HepG2 (cell line): Measurements from ENCODE around the gene CTDSP1. TPM values are rescaled to one million over a fixed set of nuclear protein-coding genes. Genes with fewer than 3 reads are reported as not detected.
A peak's percentile ranks its signal among the peaks of the same experiment; 100 is the strongest.

Experiments
- CC2D1A ChIP-seq: sonication (generic); formaldehyde crosslinking; IDR thresholded peaks from 2 replicates; pipeline ENCODE4 v1.8.1; 2023; ENCODE audit warnings: mild to moderate bottlenecking, missing genetic modification reagents
- CENPBD1 ChIP-seq: sonication (generic); formaldehyde crosslinking; IDR thresholded peaks from 2 replicates; pipeline ENCODE4 v1.8.0; 2022; ENCODE audit warnings: missing genetic modification reagents, low read depth, mild to moderate bottlenecking, borderline replicate concordance
- EP300 ChIP-seq, 3 experiments: sonication (generic) in 1 of 3; formaldehyde crosslinking in 1 of 3; IDR thresholded peaks; 2 replicates each; pipeline versions ENCODE4 v1.5.1 to v1.6.1; 2011 to 2020; ENCODE audit warnings: low read depth in 2 of 3, low read length in 2 of 3, borderline replicate concordance in 1 of 3, improper control_type of control experiment in 1 of 3, mild to moderate bottlenecking in 1 of 3, missing genetic modification reagents in 1 of 3, moderate library complexity in 1 of 3
- HMG20B ChIP-seq: conservative IDR thresholded peaks from 2 replicates; pipeline ENCODE4 v1.6.1; 2016; ENCODE audit warnings: missing genetic modification reagents, missing compliant biosample characterization
- HNF4A ChIP-seq: sonication (generic); formaldehyde crosslinking; IDR thresholded peaks from 2 replicates; pipeline ENCODE4 v1.4.0; 2020; ENCODE audit warnings: missing genetic modification reagents
- KDM5B ChIP-seq: sonication (generic); formaldehyde crosslinking; IDR thresholded peaks from 2 replicates; pipeline ENCODE4 v1.4.0; 2020; ENCODE audit warnings: missing genetic modification reagents, mild to moderate bottlenecking, borderline replicate concordance
- NFYB ChIP-seq: sonication (generic); formaldehyde crosslinking; IDR thresholded peaks from 2 replicates; pipeline ENCODE4 v1.4.0; 2020; ENCODE audit warnings: missing genetic modification reagents
- NONO ChIP-seq, 2 experiments: fragments of 450-650 bp in 1 of 2; sonication (generic) in 1 of 2; formaldehyde crosslinking in 1 of 2; IDR thresholded peaks in 1 of 2; conservative IDR thresholded peaks in 1 of 2; 2 replicates each; pipeline versions ENCODE4 v1.6.1 to v1.8.0; 2017 to 2022; ENCODE audit warnings: mild to moderate bottlenecking in 1 of 2, missing genetic modification reagents in 1 of 2, moderate library complexity in 1 of 2
- SIN3B ChIP-seq: fragments of 150-350 bp; IDR thresholded peaks from 2 replicates; pipeline ENCODE4 v1.6.1; 2014; ENCODE audit warnings: low read length
- TAF1 ChIP-seq: sonication (generic); formaldehyde crosslinking; IDR thresholded peaks from 2 replicates; pipeline ENCODE4 v1.4.0; 2020; ENCODE audit warnings: missing genetic modification reagents
- ZKSCAN1 ChIP-seq: fragments of 150-350 bp; IDR thresholded peaks from 2 replicates; pipeline ENCODE4 v1.6.1; 2014; ENCODE audit warnings: low read length
- ZNF121 ChIP-seq: sonication (generic); formaldehyde crosslinking; IDR thresholded peaks from 2 replicates; pipeline ENCODE4 v1.5.0; 2020; ENCODE audit warnings: mild to moderate bottlenecking, missing genetic modification reagents
- ZNF251 ChIP-seq: sonication (generic); formaldehyde crosslinking; IDR thresholded peaks from 2 replicates; pipeline ENCODE4 v1.9.0; 2021; ENCODE audit warnings: mild to moderate bottlenecking, missing genetic modification reagents
- ZNF318 ChIP-seq: sonication (generic); formaldehyde crosslinking; IDR thresholded peaks from 2 replicates; pipeline ENCODE4 v1.4.0; 2020; ENCODE audit warnings: mild to moderate bottlenecking, missing genetic modification reagents
- polyA plus RNA-seq, 8 experiments: library from polyadenylated mRNA; depleted of rRNA in 3 of 8; stranded (reverse) in 7 of 8; unstranded in 1 of 8; fragments of >200 nt; fragmentation: Illumina TruSeq in 4 of 8; extraction: Trizol in 4 of 8; gene quantifications; 2 replicates each; pipeline versions ENCODE4 v1.2.1 to v1.2.3, GENCODE V29; 2011 to 2016; ENCODE audit warnings: low read depth in 4 of 8, missing spikeins in 1 of 8, mixed read lengths in 1 of 8; ENCODE audit not compliant: insufficient read depth in 1 of 8
- total RNA-seq, 5 experiments: library from RNA; depleted of rRNA; stranded (reverse); fragments of >200 nt; fragmentation: Illumina TruSeq; extraction: Trizol; gene quantifications; 2 replicates each; pipeline ENCODE4 v1.2.3, GENCODE V29; 2016; ENCODE audit warnings: low read depth in 1 of 5
- TF ChIP-seq, protein P1 (sequence below): IDR thresholded peaks from 2 replicates; pipeline ENCODE4 v1.6.1; 2016; ENCODE audit warnings: missing compliant biosample characterization, missing genetic modification reagents, borderline replicate concordance

The CTDSP1 gene
- total and polyA plus RNA-seq, 2 of the 13 experiments (the other 11 are each of a cell fraction or from before 2014, with no cell fraction given) = 91.0 to 268 TPM

- TF ChIP-seq KDM5B (CRISPR knock-in tag) (peak; percentile 95), NONO (IDR thresholded peaks at IDR 0.05) (no peak), NONO (CRISPR knock-in tag; conservative IDR thresholded peaks at IDR 0.05) (peak; percentile 92), CC2D1A (CRISPR knock-in tag) (no peak), ZNF318 (CRISPR knock-in tag) (peak; percentile 88; the same call in 1 of the 2 replicates), NFYB (CRISPR knock-in tag) (peak; percentile 49; the same call in 1 of the 2 replicates), ZKSCAN1 (no peak), ZNF121 (peak; percentile 27; the same call in 1 of the 2 replicates), SIN3B (0 out of 2 replicates have a peak, but pooled peaks have one; percentile 8), EP300 (IDR thresholded peaks at IDR 0.05; ENCODE audit: low read depth in 2 of 2, low read length in 2 of 2) (peak; percentile 37 to 84), EP300 (CRISPR knock-in tag; IDR thresholded peaks at IDR 0.05; ENCODE audit: borderline replicate concordance) (peak; percentile 62; the same call in 1 of the 2 replicates), CENPBD1 (CRISPR knock-in tag) (no peak; the same call in 1 of the 2 replicates), ZNF251 (no peak), HMG20B (CRISPR knock-in tag) (peak; percentile 95), TAF1 (CRISPR knock-in tag) (peak; percentile 75), HNF4A (peak; percentile 99)
- TF ChIP-seq, protein P1, sequence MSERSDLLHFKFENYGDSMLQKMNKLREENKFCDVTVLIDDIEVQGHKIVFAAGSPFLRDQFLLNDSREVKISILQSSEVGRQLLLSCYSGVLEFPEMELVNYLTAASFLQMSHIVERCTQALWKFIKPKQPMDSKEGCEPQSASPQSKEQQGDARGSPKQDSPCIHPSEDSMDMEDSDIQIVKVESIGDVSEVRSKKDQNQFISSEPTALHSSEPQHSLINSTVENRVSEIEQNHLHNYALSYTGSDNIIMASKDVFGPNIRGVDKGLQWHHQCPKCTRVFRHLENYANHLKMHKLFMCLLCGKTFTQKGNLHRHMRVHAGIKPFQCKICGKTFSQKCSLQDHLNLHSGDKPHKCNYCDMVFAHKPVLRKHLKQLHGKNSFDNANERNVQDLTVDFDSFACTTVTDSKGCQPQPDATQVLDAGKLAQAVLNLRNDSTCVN (CRISPR knock-in tag) = 0 out of 2 replicates have a peak, but pooled peaks have one; percentile 36
Observed at GRCh38 chr2:218400930-218401881, 1.5 kb downstream of the CTDSP1 start (continued).
